Mucosa of stomach (tissue), 1 donor: ENCODE measurements around the gene CFAP61.

Experiments
- H3K27me3 ChIP-seq: one replicate; pipeline ENCODE4 v1.7.0; 2013; ENCODE audit warnings: mild to moderate bottlenecking, low read length; ENCODE audit not compliant: control insufficient read depth, insufficient read depth
- H3K36me3 ChIP-seq: one replicate; pipeline ENCODE4 v1.7.0; 2013; ENCODE audit warnings: low read length; ENCODE audit not compliant: control insufficient read depth, insufficient read depth
- H3K4me1 ChIP-seq: one replicate; pipeline ENCODE4 v1.7.0; 2013; ENCODE audit warnings: mild to moderate bottlenecking, low read length; ENCODE audit not compliant: control insufficient read depth, insufficient read depth
- H3K4me3 ChIP-seq: one replicate; pipeline ENCODE4 v1.7.0; 2013; ENCODE audit warnings: low read length
- H3K9ac ChIP-seq: one replicate; pipeline ENCODE4 v1.7.0; 2013; ENCODE audit warnings: mild to moderate bottlenecking, low read length, moderate library complexity
- H3K9me3 ChIP-seq: one replicate; pipeline ENCODE4 v1.7.0; 2013; ENCODE audit warnings: mild to moderate bottlenecking, low read length, moderate library complexity; ENCODE audit not compliant: control insufficient read depth
- donor health status: Pancreatic carcinoma.

CFAP61 gene

DNA sequence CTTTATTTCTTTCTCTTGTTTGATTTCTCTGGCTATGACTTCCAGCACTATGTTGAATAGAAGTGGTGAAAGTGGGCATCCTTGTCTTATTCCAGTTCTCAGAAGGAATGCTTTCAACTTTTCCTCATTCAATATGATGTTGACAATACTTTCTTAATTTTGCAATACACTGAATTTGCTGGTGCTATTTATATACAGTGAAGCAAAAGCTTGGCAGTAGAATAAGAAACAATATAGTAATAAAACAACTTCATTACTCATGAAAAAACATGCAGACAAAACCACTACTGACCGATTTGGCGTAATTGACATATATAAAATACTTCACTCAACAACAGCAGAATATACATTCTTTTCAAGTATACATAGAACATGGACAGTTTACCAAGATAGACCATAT lies 96.4 kb downstream of the CFAP61 start:
- no peaks in the 10 kb centered on the region for H3K9me3 ChIP-seq
- no peaks in the 10 kb centered on the region for H3K36me3 ChIP-seq
- no peak overlapping the region for H3K4me3 ChIP-seq
- no peaks in the 10 kb centered on the region for H3K27me3 ChIP-seq
- H3K4me1 ChIP-seq = no peaks in the 10 kb centered on the region
- H3K9ac ChIP-seq = no peak overlapping the region

DNA sequence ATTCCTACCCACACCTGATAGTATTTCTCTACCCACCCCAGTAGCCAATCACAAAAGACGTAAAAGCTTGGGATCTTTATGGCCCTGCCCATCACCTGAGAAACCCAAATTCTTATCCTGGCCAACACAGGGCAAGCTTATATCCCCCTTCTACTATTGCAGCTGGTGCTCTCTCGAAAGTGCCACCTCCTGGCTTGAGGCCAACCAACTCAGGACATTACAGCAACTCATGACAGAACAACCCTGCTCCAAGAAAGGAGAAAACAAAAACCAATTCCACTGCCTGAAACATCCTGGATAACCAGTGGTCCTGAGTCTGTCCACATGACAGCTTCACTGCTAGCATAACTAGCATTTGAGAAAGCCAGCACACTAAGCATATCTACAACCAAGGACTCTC lies 97.9 kb downstream of the CFAP61 start:
- no peaks in the 10 kb centered on the region for H3K4me1 ChIP-seq
- no peaks in the 10 kb centered on the region for H3K27me3 ChIP-seq
- no peaks in the 10 kb centered on the region for H3K9me3 ChIP-seq
- H3K9ac ChIP-seq = no peak overlapping the region
- H3K36me3 ChIP-seq = no peaks in the 10 kb centered on the region
- H3K4me3 ChIP-seq = no peak overlapping the region

DNA sequence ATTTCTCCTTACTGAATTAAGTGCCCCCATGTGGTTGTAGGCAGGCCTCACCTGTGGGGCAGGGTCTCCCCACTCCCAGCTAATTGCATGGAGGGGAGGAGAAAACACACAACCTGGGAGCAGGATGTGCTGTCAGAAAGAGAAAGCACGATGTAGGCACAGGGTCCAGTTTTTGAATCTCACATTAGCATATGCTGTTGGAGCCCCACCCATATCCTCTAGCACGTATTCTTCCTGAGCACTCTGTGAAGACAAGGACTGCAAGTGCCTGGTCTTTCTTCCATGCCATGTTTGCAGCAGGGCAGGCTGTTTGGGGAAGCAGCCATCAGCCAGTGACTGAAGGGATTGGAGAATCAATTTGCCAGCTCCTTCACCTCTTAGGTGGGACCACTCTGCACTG lies 108.2 kb downstream of the CFAP61 start:
- Histone ChIP-seq H3K9me3 (no peaks in the 10 kb centered on the region), H3K27me3 (no peaks in the 10 kb centered on the region), H3K36me3 (no peaks in the 10 kb centered on the region), H3K4me3 (no peak overlapping the region), H3K9ac (no peak overlapping the region), H3K4me1 (no peaks in the 10 kb centered on the region)

DNA sequence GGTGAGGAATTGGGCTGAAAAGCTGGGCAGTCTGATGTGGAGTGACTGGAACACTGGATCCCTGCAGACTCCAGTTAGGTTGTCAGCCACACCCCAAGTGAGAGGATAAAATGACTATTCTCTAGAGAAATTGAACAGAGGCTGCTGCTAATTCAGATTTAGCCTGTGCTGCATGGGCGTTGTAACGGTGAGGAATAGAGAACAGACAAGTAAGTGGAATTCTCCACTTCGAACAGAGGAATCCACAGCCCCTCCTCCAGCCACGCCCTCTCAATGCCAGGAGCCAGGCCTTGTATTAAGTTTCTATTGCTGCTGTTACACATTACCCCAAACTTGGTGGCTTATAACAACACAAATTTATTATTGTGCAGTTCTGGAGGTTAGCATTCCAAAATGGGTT lies 109.3 kb downstream of the CFAP61 start:
- Histone ChIP-seq H3K36me3 (no peaks in the 10 kb centered on the region), H3K27me3 (no peaks in the 10 kb centered on the region), H3K4me1 (no peaks in the 10 kb centered on the region), H3K9ac (no peak overlapping the region), H3K4me3 (no peak overlapping the region), H3K9me3 (no peaks in the 10 kb centered on the region)

DNA sequence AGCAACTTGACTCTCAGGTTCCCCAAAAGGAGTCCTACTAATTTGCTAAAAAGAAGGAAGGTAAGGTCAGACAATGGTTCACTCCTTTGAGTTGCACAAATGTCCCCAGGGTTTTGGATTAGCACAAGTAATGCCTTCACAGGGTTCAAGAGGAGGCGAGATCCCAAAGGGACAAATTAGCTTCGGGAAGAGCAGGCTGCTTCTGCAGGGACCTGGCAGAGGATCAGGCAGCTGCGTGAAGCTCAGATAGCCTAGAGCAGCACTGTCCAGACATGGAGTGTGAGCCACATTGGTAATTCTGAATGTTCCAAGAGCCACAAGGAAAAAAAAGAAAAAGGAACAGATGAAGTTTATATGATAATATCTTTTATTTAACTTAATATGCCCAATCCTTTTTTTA lies 115.4 kb downstream of the CFAP61 start:
- H3K36me3 ChIP-seq = no peaks in the 10 kb centered on the region
- H3K4me3 ChIP-seq = no peak overlapping the region
- no peaks in the 10 kb centered on the region for H3K27me3 ChIP-seq
- H3K9ac ChIP-seq = no peak overlapping the region
- no peaks in the 10 kb centered on the region for H3K4me1 ChIP-seq
- H3K9me3 ChIP-seq = no peaks in the 10 kb centered on the region

GRCh38 chr20:20173254-20173653 lies 120.9 kb downstream of the CFAP61 start:
- Histone ChIP-seq H3K27me3 (no peaks in the 10 kb centered on the region), H3K9ac (no peak overlapping the region), H3K36me3 (no peaks in the 10 kb centered on the region), H3K4me3 (no peak overlapping the region), H3K9me3 (no peaks in the 10 kb centered on the region), H3K4me1 (no peaks in the 10 kb centered on the region)

DNA sequence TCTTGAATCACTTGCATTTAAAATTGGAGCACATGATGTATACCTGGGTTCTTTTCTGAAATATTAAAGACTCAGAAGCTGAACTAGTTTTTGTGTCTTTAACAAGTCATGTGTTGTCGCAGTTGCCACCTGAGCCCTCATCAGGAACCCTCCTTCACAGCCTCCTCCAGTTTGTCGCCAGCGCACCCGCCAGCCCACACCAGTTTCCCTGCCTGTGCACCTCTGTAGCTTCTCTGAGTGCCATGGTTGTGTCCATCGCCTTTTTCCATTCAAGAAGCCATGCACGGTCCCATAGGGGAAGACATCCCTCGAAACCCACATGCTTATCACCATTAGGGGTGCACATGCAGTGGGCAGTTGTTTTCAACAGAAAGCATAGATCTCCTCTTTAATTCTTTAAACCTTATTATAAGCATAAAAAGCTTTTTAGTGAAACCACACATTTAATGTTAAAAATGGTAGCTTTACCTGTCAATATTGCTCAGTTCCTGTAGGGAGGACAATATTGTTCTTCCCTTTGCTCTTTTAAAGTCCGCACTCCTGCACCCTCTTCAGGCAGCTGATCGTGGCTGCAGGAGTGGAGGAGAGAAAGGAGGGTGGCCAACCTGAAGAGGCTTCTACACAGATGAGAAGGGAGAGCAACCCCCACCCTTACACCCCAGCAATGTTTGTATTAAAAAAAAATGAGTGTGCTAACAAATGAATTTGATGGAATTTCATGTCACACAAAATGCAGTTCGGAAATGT lies 121.9 kb downstream of the CFAP61 start:
- Histone ChIP-seq H3K36me3 (no peaks in the 10 kb centered on the region), H3K4me1 (no peaks in the 10 kb centered on the region), H3K9me3 (no peaks in the 10 kb centered on the region), H3K9ac (no peak overlapping the region), H3K4me3 (no peak overlapping the region), H3K27me3 (no peaks in the 10 kb centered on the region)

GRCh38 chr20:20181322-20181721 lies 129.0 kb downstream of the CFAP61 start:
- H3K9ac ChIP-seq = no peak overlapping the region
- no peaks in the 10 kb centered on the region for H3K4me1 ChIP-seq
- H3K9me3 ChIP-seq = no peaks in the 10 kb centered on the region
- peaks cover 3% of the 10 kb centered on the region for H3K27me3 ChIP-seq
- no peak overlapping the region for H3K4me3 ChIP-seq
- no peaks in the 10 kb centered on the region for H3K36me3 ChIP-seq

GRCh38 chr20:20184149-20184548 lies 131.8 kb downstream of the CFAP61 start:
- H3K27me3 ChIP-seq = peaks cover 3% of the 10 kb centered on the region
- H3K36me3 ChIP-seq = no peaks in the 10 kb centered on the region
- no peak overlapping the region for H3K9ac ChIP-seq
- H3K9me3 ChIP-seq = no peaks in the 10 kb centered on the region
- no peaks in the 10 kb centered on the region for H3K4me1 ChIP-seq
- no peak overlapping the region for H3K4me3 ChIP-seq

GRCh38 chr20:20184706-20185105 lies 132.4 kb downstream of the CFAP61 start:
- H3K9ac ChIP-seq = no peak overlapping the region
- H3K27me3 ChIP-seq = peaks cover 3% of the 10 kb centered on the region
- H3K4me3 ChIP-seq = no peak overlapping the region
- H3K4me1 ChIP-seq = no peaks in the 10 kb centered on the region
- H3K36me3 ChIP-seq = no peaks in the 10 kb centered on the region
- no peaks in the 10 kb centered on the region for H3K9me3 ChIP-seq

- no peaks in the 10 kb centered on the region for H3K9me3 ChIP-seq
- no peaks in the 10 kb centered on the region for H3K4me1 ChIP-seq
- H3K27me3 ChIP-seq = peaks cover 3% of the 10 kb centered on the region
- H3K4me3 ChIP-seq = no peak overlapping the region
- no peaks in the 10 kb centered on the region for H3K36me3 ChIP-seq
- H3K9ac ChIP-seq = no peak overlapping the region
These were observed 136.3 kb downstream of the CFAP61 start for GRCh38 chr20:20188647-20189046.

GRCh38 chr20:20192366-20192765 lies 140.0 kb downstream of the CFAP61 start:
- Histone ChIP-seq H3K4me1 (no peaks in the 10 kb centered on the region), H3K9ac (no peak overlapping the region), H3K27me3 (no peaks in the 10 kb centered on the region), H3K9me3 (no peaks in the 10 kb centered on the region), H3K4me3 (no peak overlapping the region), H3K36me3 (no peaks in the 10 kb centered on the region)
